Measurements from ENCODE around the gene SREK1IP1.

SREK1IP1 gene

GRCh38 chr5:64690417-64691151 lies 77.9 kb downstream of the SREK1IP1 start, which contains the start of gene SHISAL2B:
TSS of gene SHISAL2B (plus strand) at chr5:64690503. CDS start at chr5:64690624, 121 bp downstream.
- no peak for TF ChIP-seq TAF1 (IDR thresholded peaks at IDR 0.05; ENCODE audit: borderline replicate concordance, insufficient read depth, low read length)
- no peak for TF ChIP-seq POLR2AphosphoS5 (IDR thresholded peaks at IDR 0.05; ENCODE audit: low read depth, low read length)

DNA sequence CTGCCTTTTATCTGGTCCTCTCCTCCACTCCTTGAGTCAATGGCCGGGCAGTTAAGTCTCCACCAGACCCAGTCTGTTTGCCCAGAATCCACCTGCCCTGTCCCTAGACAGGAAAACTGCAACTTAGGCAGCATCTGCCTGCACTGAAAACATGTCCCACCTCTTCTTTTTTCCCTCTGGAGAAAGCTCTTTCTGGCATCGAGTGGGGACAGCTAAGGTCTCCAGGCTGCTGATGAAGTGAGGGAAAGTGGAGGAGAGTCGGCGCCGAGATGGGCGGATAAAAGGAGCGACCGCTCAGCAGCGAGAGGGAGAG lies 78.4 kb downstream of the SREK1IP1 start:
- no peak for TF ChIP-seq REST (IDR thresholded peaks at IDR 0.05; ENCODE audit: insufficient read depth in 1 of 2, low read depth in 2 of 2, low read length in 2 of 2)

- TF ChIP-seq POLR2AphosphoS5 (IDR thresholded peaks at IDR 0.05; ENCODE audit: low read depth, low read length) (no peak), TAF1 (IDR thresholded peaks at IDR 0.05; ENCODE audit: borderline replicate concordance, insufficient read depth, low read length) (no peak), REST (IDR thresholded peaks at IDR 0.05; ENCODE audit: insufficient read depth in 1 of 2, low read depth in 2 of 2, low read length in 2 of 2) (no peak), SIN3A (IDR thresholded peaks at IDR 0.05; ENCODE audit: borderline replicate concordance, insufficient read depth, low read length) (no peak), FOXP2 (optimal IDR thresholded peaks at IDR 0.05; ENCODE audit: borderline replicate concordance, extremely low read depth, extremely low read length, insufficient read depth) (no peak)
Measured at GRCh38 chr5:64688965-64689364, 79.5 kb downstream of the SREK1IP1 start.

DNA sequence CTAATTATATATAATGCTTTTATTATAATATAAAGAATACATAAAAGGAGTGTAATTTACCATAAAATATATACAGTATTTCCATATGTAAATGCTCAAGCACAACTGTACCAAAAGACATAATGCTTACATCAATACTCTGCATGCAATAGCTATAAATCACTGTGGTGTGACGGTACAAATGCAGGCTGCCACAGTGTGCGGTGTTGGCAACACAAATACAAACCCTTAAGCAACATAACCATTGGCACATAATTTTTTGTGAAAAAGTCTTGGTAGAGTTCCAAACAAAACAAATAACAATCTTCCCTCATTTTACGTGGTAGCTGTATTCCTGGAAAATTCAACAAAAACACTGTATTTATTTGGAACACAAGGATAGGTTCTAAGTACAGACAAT lies 80.1 kb downstream of the SREK1IP1 start:
- no peak for TF ChIP-seq REST (IDR thresholded peaks at IDR 0.05; ENCODE audit: insufficient read depth in 1 of 2, low read depth in 2 of 2, low read length in 2 of 2)
- TF ChIP-seq TAF1 (IDR thresholded peaks at IDR 0.05; ENCODE audit: borderline replicate concordance, insufficient read depth, low read length), result no peak
- no peak for TF ChIP-seq POLR2AphosphoS5 (IDR thresholded peaks at IDR 0.05; ENCODE audit: low read depth, low read length)
- no peak for TF ChIP-seq SIN3A (IDR thresholded peaks at IDR 0.05; ENCODE audit: borderline replicate concordance, insufficient read depth, low read length)
- TF ChIP-seq FOXP2 (optimal IDR thresholded peaks at IDR 0.05; ENCODE audit: borderline replicate concordance, extremely low read depth, extremely low read length, insufficient read depth), result no peak

DNA sequence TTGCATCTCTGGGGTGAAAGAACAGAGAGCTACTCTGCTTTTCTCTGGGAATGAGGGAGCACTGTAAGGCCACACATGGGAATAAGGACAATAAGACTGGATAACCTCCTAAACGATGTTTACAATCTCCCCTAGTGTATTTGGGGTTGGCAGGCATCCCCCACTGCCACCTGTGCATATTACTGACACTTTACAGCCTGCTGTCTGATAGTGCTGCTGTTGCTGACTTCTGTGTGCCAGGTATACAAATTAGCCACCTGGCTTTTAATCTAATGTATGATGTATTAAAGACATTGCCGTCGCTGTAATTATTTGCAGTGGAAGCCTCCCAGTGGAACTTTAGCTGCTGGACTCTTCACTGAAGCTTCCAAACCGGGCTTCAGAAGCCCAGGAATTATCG lies 82.6 kb downstream of the SREK1IP1 start:
- TF ChIP-seq TAF1 (IDR thresholded peaks at IDR 0.05; ENCODE audit: borderline replicate concordance, insufficient read depth, low read length) (no peak), SIN3A (IDR thresholded peaks at IDR 0.05; ENCODE audit: borderline replicate concordance, insufficient read depth, low read length) (no peak), REST (IDR thresholded peaks at IDR 0.05; ENCODE audit: insufficient read depth in 1 of 2, low read depth in 2 of 2, low read length in 2 of 2) (no peak), FOXP2 (optimal IDR thresholded peaks at IDR 0.05; ENCODE audit: borderline replicate concordance, extremely low read depth, extremely low read length, insufficient read depth) (no peak), POLR2AphosphoS5 (IDR thresholded peaks at IDR 0.05; ENCODE audit: low read depth, low read length) (no peak)

Data from PFSK-1 (cell line).